ENCODE measurements around the gene LSAMP.
A peak's percentile ranks its signal among the peaks of the same experiment; 100 is the strongest.

The LSAMP gene

DNA sequence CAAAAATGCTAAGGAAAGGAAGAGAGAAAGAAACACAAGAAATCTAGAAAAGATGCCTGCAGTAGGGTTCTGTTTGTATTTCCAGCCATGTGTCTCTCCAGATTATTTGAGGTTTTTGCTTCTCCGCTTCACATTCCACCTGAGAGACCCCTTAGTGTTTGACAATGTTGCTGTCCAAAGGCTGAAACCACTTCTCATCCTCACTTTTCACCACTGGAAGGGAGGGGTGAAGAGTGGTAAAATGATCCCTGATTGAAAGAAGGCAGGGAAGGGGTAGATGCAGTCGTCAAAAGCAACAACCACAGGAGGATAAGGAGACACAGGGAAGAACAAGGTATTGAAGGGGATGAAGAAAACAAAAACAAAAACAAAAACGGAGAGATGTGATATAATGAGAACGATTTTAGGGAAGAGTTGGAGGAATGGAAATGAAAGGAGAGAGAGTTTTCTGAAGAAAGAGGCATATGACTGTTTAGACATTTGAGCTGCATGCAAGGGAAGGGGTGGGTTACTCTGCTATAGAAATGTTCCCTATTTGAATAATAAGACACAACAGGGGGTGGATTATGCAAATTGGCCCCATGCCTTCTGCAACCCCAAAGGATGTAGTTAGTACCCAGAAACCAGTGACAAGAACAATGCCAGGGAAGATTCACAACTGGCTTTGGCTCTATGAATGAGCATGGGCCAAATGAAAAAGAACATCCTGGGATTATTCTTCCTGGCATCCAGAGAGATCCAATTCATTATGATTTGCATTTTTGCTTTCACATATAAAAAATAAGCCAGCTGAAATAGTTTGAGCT is 586.1 kb downstream of the LSAMP start:
- no peak overlapping the region for H3K4me3 ChIP-seq (ENCODE audit: control insufficient read depth, low read depth, low read length)
- DNase-seq (ENCODE audit: low read depth) = no peak
- TF ChIP-seq, protein P1, sequence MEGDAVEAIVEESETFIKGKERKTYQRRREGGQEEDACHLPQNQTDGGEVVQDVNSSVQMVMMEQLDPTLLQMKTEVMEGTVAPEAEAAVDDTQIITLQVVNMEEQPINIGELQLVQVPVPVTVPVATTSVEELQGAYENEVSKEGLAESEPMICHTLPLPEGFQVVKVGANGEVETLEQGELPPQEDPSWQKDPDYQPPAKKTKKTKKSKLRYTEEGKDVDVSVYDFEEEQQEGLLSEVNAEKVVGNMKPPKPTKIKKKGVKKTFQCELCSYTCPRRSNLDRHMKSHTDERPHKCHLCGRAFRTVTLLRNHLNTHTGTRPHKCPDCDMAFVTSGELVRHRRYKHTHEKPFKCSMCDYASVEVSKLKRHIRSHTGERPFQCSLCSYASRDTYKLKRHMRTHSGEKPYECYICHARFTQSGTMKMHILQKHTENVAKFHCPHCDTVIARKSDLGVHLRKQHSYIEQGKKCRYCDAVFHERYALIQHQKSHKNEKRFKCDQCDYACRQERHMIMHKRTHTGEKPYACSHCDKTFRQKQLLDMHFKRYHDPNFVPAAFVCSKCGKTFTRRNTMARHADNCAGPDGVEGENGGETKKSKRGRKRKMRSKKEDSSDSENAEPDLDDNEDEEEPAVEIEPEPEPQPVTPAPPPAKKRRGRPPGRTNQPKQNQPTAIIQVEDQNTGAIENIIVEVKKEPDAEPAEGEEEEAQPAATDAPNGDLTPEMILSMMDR (conservative IDR thresholded peaks at IDR 0.05; ENCODE audit: control insufficient read depth, insufficient read depth, low read depth, low read length) = no peak

DNA sequence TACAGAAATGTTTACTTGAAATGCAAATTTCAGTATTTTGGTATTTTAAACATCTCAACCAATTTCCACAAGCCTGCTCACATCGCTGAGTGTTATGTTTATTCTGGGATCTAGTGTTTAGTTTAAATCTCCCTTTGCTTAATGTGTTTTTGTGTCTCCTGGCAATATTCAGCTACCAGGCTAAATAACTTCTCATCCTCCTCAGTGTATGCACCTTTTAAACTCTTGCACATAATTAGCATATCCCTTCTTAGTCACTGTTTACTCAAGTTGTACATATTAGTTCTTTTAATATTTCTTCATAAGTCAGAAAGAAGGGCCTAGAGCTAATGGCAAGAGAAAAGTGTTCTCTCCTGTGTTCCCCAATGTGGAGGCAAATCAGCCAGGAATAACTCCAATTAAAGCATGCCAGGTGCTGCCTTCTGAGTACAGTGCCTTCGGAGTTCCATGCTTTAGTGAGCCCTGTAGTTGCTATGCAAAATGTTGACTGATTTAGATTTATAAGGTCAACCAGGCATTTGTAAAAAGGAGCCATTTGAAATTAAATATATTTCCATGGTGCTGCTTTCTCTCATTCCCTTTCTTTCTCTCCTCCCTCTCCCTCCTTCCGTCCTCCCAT is 587.7 kb downstream of the LSAMP start:
- H3K4me3 ChIP-seq (ENCODE audit: control insufficient read depth, low read depth, low read length) = no peak overlapping the region
- TF ChIP-seq, protein P1 (conservative IDR thresholded peaks at IDR 0.05; ENCODE audit: control insufficient read depth, insufficient read depth, low read depth, low read length) = no peak
- no peak for DNase-seq (ENCODE audit: low read depth)

DNA sequence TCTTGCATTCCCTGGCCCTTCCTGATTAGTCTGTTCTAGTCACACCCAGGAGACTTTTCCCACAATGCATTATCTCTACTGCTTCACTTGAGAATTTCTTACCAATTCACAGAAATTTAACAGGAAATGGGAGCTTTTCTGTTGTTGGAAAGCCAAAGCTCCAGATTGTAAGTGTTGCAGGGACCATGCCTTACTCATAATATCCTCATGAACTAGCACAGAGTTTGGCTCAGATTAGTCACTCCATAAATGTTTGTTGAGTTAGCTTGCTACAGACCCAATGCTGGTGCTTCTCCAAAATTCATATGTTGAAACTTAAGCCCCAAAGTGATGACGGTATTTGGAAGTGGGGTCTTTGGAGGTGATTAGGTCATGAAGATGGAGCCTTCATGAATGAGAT is 589.4 kb downstream of the LSAMP start:
- H3K4me3 ChIP-seq (ENCODE audit: control insufficient read depth, low read depth, low read length) = no peak overlapping the region
- TF ChIP-seq, protein P1 (conservative IDR thresholded peaks at IDR 0.05; ENCODE audit: control insufficient read depth, insufficient read depth, low read depth, low read length) = no peak
- DNase-seq (ENCODE audit: low read depth) = peak; percentile 64

DNA sequence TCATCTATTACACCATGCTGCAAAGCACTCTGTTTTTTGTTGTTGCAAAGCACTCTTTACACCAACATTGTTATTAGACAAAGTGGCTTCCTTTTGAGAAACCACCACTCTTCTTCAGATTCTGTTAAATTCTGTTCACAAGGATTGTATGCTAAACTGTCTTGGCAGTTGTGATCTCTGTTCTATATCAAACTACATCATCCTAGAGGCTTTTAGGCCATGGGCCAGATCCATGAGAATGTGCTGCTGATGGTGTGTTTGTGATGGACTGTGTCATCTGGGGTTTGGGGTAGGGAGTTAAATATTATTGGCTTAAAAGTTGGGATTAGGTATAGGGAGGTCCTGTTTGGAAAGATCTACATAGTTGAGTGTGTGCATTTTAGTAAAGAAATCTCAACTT is 592.2 kb downstream of the LSAMP start:
- DNase-seq (ENCODE audit: low read depth) = no peak
- TF ChIP-seq, protein P1 (conservative IDR thresholded peaks at IDR 0.05; ENCODE audit: control insufficient read depth, insufficient read depth, low read depth, low read length) = no peak
- no peak overlapping the region for H3K4me3 ChIP-seq (ENCODE audit: control insufficient read depth, low read depth, low read length)

DNA sequence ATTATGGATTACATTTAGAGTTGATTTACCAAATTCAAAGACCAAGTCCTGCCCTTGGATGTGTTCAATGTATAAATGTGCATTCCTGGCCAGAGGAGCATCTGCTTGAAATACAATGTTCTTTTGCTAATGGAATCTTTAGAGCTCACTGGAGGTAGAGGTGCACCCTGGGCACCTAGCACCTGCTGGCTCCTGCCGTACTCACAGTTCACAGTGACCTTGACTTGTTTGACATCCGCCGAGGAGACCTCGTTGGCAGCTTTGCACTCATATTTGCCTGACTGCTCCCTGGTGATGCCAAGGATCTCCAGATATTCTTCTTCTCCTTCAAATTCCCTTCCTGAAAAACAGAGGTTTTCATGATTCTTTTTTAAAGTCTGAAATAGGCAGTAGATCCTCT is 593.0 kb downstream of the LSAMP start:
- H3K4me3 ChIP-seq (ENCODE audit: control insufficient read depth, low read depth, low read length) = no peak overlapping the region
- no peak for DNase-seq (ENCODE audit: low read depth)
- TF ChIP-seq, protein P1 (conservative IDR thresholded peaks at IDR 0.05; ENCODE audit: control insufficient read depth, insufficient read depth, low read depth, low read length) = no peak

DNA sequence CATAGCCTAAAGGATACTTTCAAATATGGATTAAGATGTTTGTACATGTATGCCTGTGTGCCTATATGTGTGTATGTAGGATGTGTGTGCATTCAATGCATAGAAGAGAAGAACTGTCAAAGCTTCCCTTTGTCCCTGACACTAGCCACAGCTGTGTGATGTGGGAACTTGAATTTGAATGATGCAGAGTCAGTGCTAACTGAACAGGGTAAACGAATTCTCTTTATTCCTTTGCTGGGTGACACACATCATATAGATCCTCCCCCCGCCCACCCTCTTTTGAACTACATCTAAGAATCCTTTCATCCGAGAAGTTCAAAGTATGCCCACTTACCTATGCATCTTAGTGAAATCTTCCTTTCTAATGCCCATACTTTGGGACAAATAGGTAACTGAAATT is 593.7 kb downstream of the LSAMP start:
- TF ChIP-seq, protein P1 (conservative IDR thresholded peaks at IDR 0.05; ENCODE audit: control insufficient read depth, insufficient read depth, low read depth, low read length) = no peak
- no peak for DNase-seq (ENCODE audit: low read depth)

More for the DNA sequence above, 593.7 kb downstream of the LSAMP start:
- H3K4me3 ChIP-seq (ENCODE audit: control insufficient read depth, low read depth, low read length) = no peak overlapping the region
